GM12891 (cell line): ENCODE measurements around the gene ZCRB1.

Experiments used
- POLR2A ChIP-seq: IDR thresholded peaks from 2 replicates; pipeline ENCODE4 v1.6.1; 2011; ENCODE audit warnings: low read depth, low read length, control low read depth
- POLR2AphosphoS5 ChIP-seq: IDR thresholded peaks from 2 replicates; pipeline ENCODE4 v1.6.1; 2011; ENCODE audit warnings: low read depth, low read length, control low read depth
- POU2F2 ChIP-seq: IDR thresholded peaks from 2 replicates; pipeline ENCODE4 v1.6.1; 2011; ENCODE audit warnings: low read depth, mild to moderate bottlenecking, control low read depth, low read length, moderate library complexity
- SPI1 ChIP-seq: IDR thresholded peaks from 2 replicates; pipeline ENCODE4 v1.6.1; 2011; ENCODE audit warnings: low read depth, low read length, control low read depth

GRCh38 chr12:42298887-42299286 lies 27.0 kb downstream of the ZCRB1 start:
- no peak for TF ChIP-seq POLR2AphosphoS5
- no peak for TF ChIP-seq POLR2A
- no peak for TF ChIP-seq SPI1
- TF ChIP-seq POU2F2 = no peak
